GM12891 (cell line): ENCODE measurements around the gene NUP210.

Experiments used
- POLR2A ChIP-seq: IDR thresholded peaks from 2 replicates; pipeline ENCODE4 v1.6.1; 2011; ENCODE audit warnings: low read depth, low read length, control low read depth
- POLR2AphosphoS5 ChIP-seq: IDR thresholded peaks from 2 replicates; pipeline ENCODE4 v1.6.1; 2011; ENCODE audit warnings: low read depth, low read length, control low read depth

DNA sequence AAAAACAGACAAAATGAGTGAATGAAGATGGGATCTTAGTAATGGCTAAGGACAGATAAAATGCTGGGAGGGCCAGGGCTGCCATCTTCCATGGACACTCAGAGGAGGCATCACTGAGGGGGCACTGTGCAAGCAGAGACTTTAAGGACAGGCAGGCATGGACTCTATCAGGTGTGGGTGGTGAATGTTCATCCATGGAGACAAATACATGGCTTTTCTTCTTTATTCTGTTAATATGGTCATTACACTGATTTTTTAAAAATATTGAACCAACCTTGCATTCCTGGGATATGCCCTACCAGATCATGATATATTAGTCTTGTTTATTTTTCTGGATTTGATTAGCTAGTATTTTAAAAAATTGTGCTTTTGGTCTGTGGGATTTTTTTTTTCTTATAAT, 12.2 kb downstream of the NUP210 start:
- TF ChIP-seq POLR2A = no peak
- no peak for TF ChIP-seq POLR2AphosphoS5
